Kidney (tissue), 14 donors: ENCODE results near the gene ZNF462. TPM values are rescaled to one million over a fixed set of nuclear protein-coding genes. Genes with fewer than 3 reads are reported as not detected.

Experiments used
- DNase-seq, 5 donors: peaks; one replicate each; pipeline ENCODE4 v3.0.0-alpha.2; 2013 to 2020
- FAIRE-seq: peaks from 2 replicates; lab custom pipeline; 2012; peaks lifted over from hg19 to GRCh38; lab: Jason Lieb, UNC
- H3K27ac ChIP-seq, 2 donors: one replicate each; pipeline ENCODE4 v1.7.0; 2013; ENCODE audit warnings: low read depth in 2 of 2, low read length in 2 of 2, inconsistent platforms in 1 of 2
- H3K27me3 ChIP-seq: one replicate; pipeline ENCODE4 v1.7.1; 2013; ENCODE audit warnings: low read length, inconsistent platforms; ENCODE audit not compliant: control insufficient read depth, insufficient read depth
- H3K36me3 ChIP-seq, 3 donors: one replicate each; pipeline versions ENCODE4 v1.7.0 to v1.7.1; 2013; ENCODE audit warnings: low read length in 3 of 3, control low read depth in 1 of 3, inconsistent platforms in 1 of 3; ENCODE audit not compliant: insufficient read depth in 3 of 3, control insufficient read depth in 2 of 3
- H3K4me1 ChIP-seq, 3 donors: one replicate each; pipeline versions ENCODE4 v1.7.0 to v1.7.1; 2013; ENCODE audit warnings: low read length in 3 of 3, inconsistent platforms in 1 of 3, low read depth in 1 of 3; ENCODE audit not compliant: control insufficient read depth in 2 of 3, insufficient read depth in 2 of 3
- H3K4me3 ChIP-seq, 3 donors: one replicate each; pipeline versions ENCODE4 v1.7.0 to v1.8.1; 2013; ENCODE audit warnings: low read length in 3 of 3, control low read depth in 1 of 3, inconsistent platforms in 1 of 3
- H3K9ac ChIP-seq, 3 donors: one replicate each; pipeline versions ENCODE4 v1.7.0 to v1.7.1; 2013; ENCODE audit warnings: low read length in 3 of 3, control low read depth in 1 of 3, inconsistent platforms in 1 of 3
- H3K9me3 ChIP-seq, 3 donors: one replicate each; pipeline versions ENCODE4 v1.7.0 to v1.7.1; 2013; ENCODE audit warnings: low read length in 3 of 3, control low read depth in 1 of 3, inconsistent platforms in 1 of 3; ENCODE audit not compliant: control insufficient read depth in 2 of 3, insufficient read depth in 1 of 3
- CTCF ChIP-seq: IDR thresholded peaks from 3 replicates; pipeline ENCODE4 v1.5.1; 2012; ENCODE audit warnings: mild to moderate bottlenecking, moderate library complexity, borderline replicate concordance; ENCODE audit not compliant: insufficient read depth; ENCODE audit errors: extremely low read depth
- intact Hi-C: fragments of 100-400 bp; cut with DNase I; formaldehyde crosslinking; loops from one replicate; pipeline ENCODE4 v1.11.1; 2022
- polyA plus RNA-seq: library from polyadenylated mRNA; stranded (reverse); fragments of 350-450 nt; fragmentation: Illumina TruSeq; extraction: RNeasy Lipid Tissue Mini Kit (QIAGEN cat#74804); gene quantifications from one replicate; pipeline ENCODE4 v1.2.3, GENCODE V29; 2014; ENCODE audit warnings: low read depth, low replicate concordance; ENCODE audit not compliant: insufficient read depth
- total RNA-seq: library from RNA; stranded (reverse); fragmentation: NEBNext Ultra II Directional; extraction: Animal tissue kit (Norgen Biotek cat#: 25700); gene quantifications from one replicate; pipeline ENCODE4 v1.2.1, GENCODE V29; 2021
- donor health status: control.
- donor health status: control.
- donor health status: control.
- donor health status: control.
- donor health status: control.
- donor health status: DM: yes; HTN: yes; CAD: no.
- donor health status: Normal renal cell carcinoma (clear cell type).

ZNF462 gene
- total and polyA plus RNA-seq, 2 donors from 2014 or later: 1.8 to 47.0 TPM

- H3K27ac ChIP-seq: no peak overlapping the region
- DNase-seq: no peak
- H3K36me3 ChIP-seq: no peaks in the 10 kb centered on the region
- no peaks in the 10 kb centered on the region for H3K27me3 ChIP-seq
- no peak overlapping the region for H3K9ac ChIP-seq
- intact Hi-C loops: no loop called here
- no peak overlapping the region for H3K4me3 ChIP-seq
- H3K4me1 ChIP-seq: no peaks in the 10 kb centered on the region
- TF ChIP-seq CTCF: no peak
- no peak for FAIRE-seq
- no peaks in the 10 kb centered on the region for H3K9me3 ChIP-seq
Observed at GRCh38 chr9:107043886-107044285, 180.9 kb downstream of the ZNF462 start.

- Histone ChIP-seq H3K4me3 (no peak overlapping the region), H3K27ac (no peak overlapping the region), H3K9ac (no peak overlapping the region), H3K27me3 (no peaks in the 10 kb centered on the region), H3K9me3 (no peaks in the 10 kb centered on the region), H3K4me1 (no peaks in the 10 kb centered on the region), H3K36me3 (no peaks in the 10 kb centered on the region)
- no peak for DNase-seq
- intact Hi-C loops: no loop called here
- TF ChIP-seq CTCF: no peak
- FAIRE-seq: no peak
Observed at GRCh38 chr9:107044872-107045271, 181.9 kb downstream of the ZNF462 start.

- FAIRE-seq (no peak), DNase-seq (no peak)
- no peak overlapping the region for H3K9ac ChIP-seq
- no peaks in the 10 kb centered on the region for H3K4me1 ChIP-seq
- H3K4me3 ChIP-seq: no peak overlapping the region
- H3K9me3 ChIP-seq: no peaks in the 10 kb centered on the region
- no peaks in the 10 kb centered on the region for H3K27me3 ChIP-seq
- intact Hi-C loops: no loop called here
- no peaks in the 10 kb centered on the region for H3K36me3 ChIP-seq
- H3K27ac ChIP-seq: no peak overlapping the region
- TF ChIP-seq CTCF: no peak
Observed at GRCh38 chr9:107046692-107047091, 183.7 kb downstream of the ZNF462 start.
